ENCODE data around the gene AUTS2.

- no peak for TF ChIP-seq GATA3 (IDR thresholded peaks at IDR 0.05; ENCODE audit: low read depth, low read length)
- TF ChIP-seq GATA2 (IDR thresholded peaks at IDR 0.05; ENCODE audit: low read depth, low read length) = no peak
These were observed 580.5 kb downstream of the AUTS2 start for GRCh38 chr7:70178787-70179186.
